ENCODE data around the gene KCNJ6. TPM values are rescaled to one million over a fixed set of nuclear protein-coding genes. Genes with fewer than 3 reads are reported as not detected.

The KCNJ6 gene
- total RNA-seq, 1 donor from 2014 or later = not detected

GRCh38 chr21:37907076-37907475 is 9.2 kb downstream of the KCNJ6 start:
- DNase-seq (ENCODE audit: low spot score) = no peak
- no peak for ATAC-seq

- no peak for DNase-seq (ENCODE audit: low spot score)
- ATAC-seq = no peak
These were observed 11.0 kb downstream of the KCNJ6 start for GRCh38 chr21:37905291-37905690.

- DNase-seq (ENCODE audit: low spot score) (no peak), ATAC-seq (peak; percentile 72)
These were observed 11.4 kb downstream of the KCNJ6 start for GRCh38 chr21:37904856-37905255.

GRCh38 chr21:37903396-37903795 is 12.9 kb downstream of the KCNJ6 start:
- ATAC-seq (no peak), DNase-seq (ENCODE audit: low spot score) (no peak)

GRCh38 chr21:37899146-37899545 is 17.1 kb downstream of the KCNJ6 start:
- no peak for DNase-seq (ENCODE audit: low spot score)
- ATAC-seq = no peak

- ATAC-seq = no peak
These were observed 19.5 kb downstream of the KCNJ6 start for GRCh38 chr21:37896788-37897187.

GRCh38 chr21:37891972-37892371 is 24.3 kb downstream of the KCNJ6 start:
- DNase-seq (ENCODE audit: low spot score) (no peak), ATAC-seq (no peak)

More at GRCh38 chr21:37896788-37897187, 19.5 kb downstream of the KCNJ6 start:
- DNase-seq (ENCODE audit: low spot score) = no peak

- DNase-seq (ENCODE audit: low spot score) (no peak), ATAC-seq (no peak)
These were observed 27.6 kb downstream of the KCNJ6 start for GRCh38 chr21:37888659-37889058.

- peak; percentile 51 for ATAC-seq
These were observed 29.4 kb downstream of the KCNJ6 start for GRCh38 chr21:37886726-37887299.

GRCh38 chr21:37886120-37886519 is 30.1 kb downstream of the KCNJ6 start:
- ATAC-seq (no peak), DNase-seq (ENCODE audit: low spot score) (no peak)

More at GRCh38 chr21:37886726-37887299, 29.4 kb downstream of the KCNJ6 start:
- no peak for DNase-seq (ENCODE audit: low spot score)

- DNase-seq (ENCODE audit: low spot score) (no peak), ATAC-seq (no peak)
These were observed 37.2 kb downstream of the KCNJ6 start for GRCh38 chr21:37878946-37879660.

GRCh38 chr21:37877888-37878684 is 38.2 kb downstream of the KCNJ6 start:
- ATAC-seq (no peak), DNase-seq (ENCODE audit: low spot score) (no peak)

- DNase-seq (ENCODE audit: low spot score) (no peak), ATAC-seq (no peak)
These were observed 39.1 kb downstream of the KCNJ6 start for GRCh38 chr21:37877171-37877570.

- ATAC-seq (no peak), DNase-seq (ENCODE audit: low spot score) (no peak)
These were observed 39.7 kb downstream of the KCNJ6 start for GRCh38 chr21:37876561-37876960.

- no peak for ATAC-seq
- no peak for DNase-seq (ENCODE audit: low spot score)
These were observed 41.1 kb downstream of the KCNJ6 start for GRCh38 chr21:37874904-37875780.

- ATAC-seq (no peak), DNase-seq (ENCODE audit: low spot score) (no peak)
These were observed 41.8 kb downstream of the KCNJ6 start for GRCh38 chr21:37874481-37874880.

GRCh38 chr21:37873655-37874054 is 42.6 kb downstream of the KCNJ6 start:
- peak; percentile 59 for ATAC-seq
- DNase-seq (ENCODE audit: low spot score) = no peak

GRCh38 chr21:37871121-37871862 is 45.0 kb downstream of the KCNJ6 start:
- DNase-seq (ENCODE audit: low spot score) (no peak), ATAC-seq (no peak)

GRCh38 chr21:37870221-37870620 is 46.0 kb downstream of the KCNJ6 start:
- ATAC-seq = no peak
- DNase-seq (ENCODE audit: low spot score) = no peak

- no peak for ATAC-seq
- no peak for DNase-seq (ENCODE audit: low spot score)
These were observed 46.6 kb downstream of the KCNJ6 start for GRCh38 chr21:37869661-37870060.
